A673 (cell line): ENCODE measurements around the gene CTCF. TPM values are rescaled to one million over a fixed set of nuclear protein-coding genes. Genes with fewer than 3 reads are reported as not detected.

Experiments
- BruUV-seq: library from RNA; stranded (reverse); fragments of 400-500 nt; replicated peaks from 2 replicates; lab custom pipeline; 2021; lab: Mats Ljungman, UMichigan
- CTCF ChIA-PET: fragments of 300-600 bp; sonication (Branson Sonifier 250); formaldehyde crosslinking; loops from one replicate; lab custom pipeline; 2022; ENCODE audit warnings: antibody characterized with exemption; lab: Charles Lee
- POLR2A ChIA-PET: fragments of 300-600 bp; sonication (Branson Sonifier 250); formaldehyde crosslinking; loops from one replicate; lab custom pipeline; 2022; ENCODE audit warnings: antibody characterized with exemption; ENCODE audit not compliant: low non-redundant PET; lab: Charles Lee
- DNase-seq: peaks from one replicate; pipeline ENCODE4 v3.0.0-alpha.2; 2015; ENCODE audit warnings: low spot score
- H3K27ac ChIP-seq: fragments of 200-600 bp; sonication (generic); 2 replicates; pipeline ENCODE4 v1.5.1; 2016; ENCODE audit warnings: mixed run types, low read depth, mild to moderate bottlenecking, mixed read lengths, antibody characterized with exemption, low read length; ENCODE audit not compliant: poor library complexity, severe bottlenecking
- H3K27me3 ChIP-seq: fragments of 200-600 bp; sonication (generic); replicated peaks from 2 replicates; pipeline ENCODE4 v1.6.1; 2017; ENCODE audit warnings: mixed run types, low read depth, mild to moderate bottlenecking, mixed read lengths, antibody characterized with exemption, low read length; ENCODE audit not compliant: insufficient read depth, poor library complexity
- H3K36me3 ChIP-seq: fragments of 200-600 bp; sonication (generic); 2 replicates; pipeline ENCODE4 v1.6.1; 2016; ENCODE audit warnings: mixed run types, mild to moderate bottlenecking, mixed read lengths, antibody characterized with exemption, low read length; ENCODE audit not compliant: insufficient read depth, poor library complexity, severe bottlenecking
- H3K4me1 ChIP-seq: fragments of 200-600 bp; sonication (generic); 2 replicates; pipeline ENCODE4 v1.6.1; 2017; ENCODE audit warnings: mixed run types, mild to moderate bottlenecking, mixed read lengths, antibody characterized with exemption, low read length; ENCODE audit not compliant: insufficient read depth, poor library complexity, severe bottlenecking
- H3K4me3 ChIP-seq: fragments of 200-600 bp; sonication (generic); 2 replicates; pipeline ENCODE4 v1.5.1; 2016; ENCODE audit warnings: low read depth, mixed run types, mild to moderate bottlenecking, mixed read lengths, low read length; ENCODE audit not compliant: poor library complexity, severe bottlenecking
- H3K9me3 ChIP-seq: fragments of 200-600 bp; sonication (generic); 2 replicates; pipeline ENCODE4 v1.6.1; 2016; ENCODE audit warnings: mixed run types, low read depth, mild to moderate bottlenecking, mixed read lengths, antibody characterized with exemption, low read length; ENCODE audit not compliant: poor library complexity, severe bottlenecking
- CTCF ChIP-seq: fragments of 300-800, 200-600 bp; sonication (generic); conservative IDR thresholded peaks from 2 replicates; pipeline ENCODE4 v1.5.1; 2017; ENCODE audit warnings: low read depth, mild to moderate bottlenecking, antibody characterized with exemption, low read length, moderate library complexity, mixed read lengths
- EZH2 ChIP-seq: fragments of 200-600 bp; sonication (generic); IDR thresholded peaks from 2 replicates; pipeline ENCODE4 v1.6.1; 2017; ENCODE audit warnings: borderline replicate concordance, low read depth, mild to moderate bottlenecking, mixed read lengths, antibody characterized with exemption, low read length; ENCODE audit not compliant: poor library complexity, severe bottlenecking
- intact Hi-C: fragments of 100-400 bp; cut with micrococcal nuclease; formaldehyde crosslinking; loops from one replicate; pipeline ENCODE4 v1.10.0; 2022; ENCODE audit not compliant: unreplicated experiment
- total RNA-seq: library from RNA; stranded (reverse); gene quantifications from 2 replicates; pipeline ENCODE4 v1.2.3, GENCODE V29; 2021

CTCF gene
- total RNA-seq, 1 experiment from 2014 or later: 74.7 TPM

GRCh38 chr16:67598527-67598926 is 36.2 kb downstream of the CTCF start:
- Histone ChIP-seq H3K27ac (peak overlapping the region; percentile 37), H3K4me3 (no peak overlapping the region), H3K9me3 (no peaks in the 10 kb centered on the region), H3K36me3 (no peaks in the 10 kb centered on the region), H3K4me1 (peaks cover 5% of the 10 kb centered on the region), H3K27me3 (no peaks in the 10 kb centered on the region)
- DNase-seq: no peak
- ChIA-PET POLR2A (no interaction called here), CTCF (no interaction called here)
- TF ChIP-seq CTCF (no peak), EZH2 (no peak)
- BruUV-seq: no TSS peak
- intact Hi-C loops: loop anchor here (2.0 kb wide), 1 partner anchor 34 kb away; no protein-coding TSS in a partner anchor

GRCh38 chr16:67605641-67606040 is 43.3 kb downstream of the CTCF start:
- TF ChIP-seq CTCF (no peak), EZH2 (no peak)
- H3K9me3 ChIP-seq: no peaks in the 10 kb centered on the region
- BruUV-seq: no TSS peak
- DNase-seq: no peak
- H3K27ac ChIP-seq: no peak overlapping the region
- no peaks in the 10 kb centered on the region for H3K4me1 ChIP-seq
- CTCF ChIA-PET: no interaction called here
- H3K27me3 ChIP-seq: no peaks in the 10 kb centered on the region
- H3K36me3 ChIP-seq: peaks cover under 1% of the 10 kb centered on the region
- no peak overlapping the region for H3K4me3 ChIP-seq
- intact Hi-C loops: no loop called here
- POLR2A ChIA-PET: no interaction called here

GRCh38 chr16:67606632-67607031 is 44.3 kb downstream of the CTCF start:
- peaks cover 11% of the 10 kb centered on the region for H3K36me3 ChIP-seq
- intact Hi-C loops: no loop called here
- no peaks in the 10 kb centered on the region for H3K9me3 ChIP-seq
- H3K4me3 ChIP-seq: no peak overlapping the region
- no peaks in the 10 kb centered on the region for H3K4me1 ChIP-seq
- no peaks in the 10 kb centered on the region for H3K27me3 ChIP-seq
- ChIA-PET CTCF (no interaction called here), POLR2A (no interaction called here)
- TF ChIP-seq CTCF: no peak
- no peak for TF ChIP-seq EZH2
- no peak for DNase-seq
- no peak overlapping the region for H3K27ac ChIP-seq
- no TSS peak for BruUV-seq
